ENCODE data around the gene CLTB. TPM values are rescaled to one million over a fixed set of nuclear protein-coding genes. Genes with fewer than 3 reads are reported as not detected.
A peak's percentile ranks its signal among the peaks of the same experiment; 100 is the strongest.

CLTB gene
- total RNA-seq, 1 experiment from 2014 or later = 58.6 TPM

DNA sequence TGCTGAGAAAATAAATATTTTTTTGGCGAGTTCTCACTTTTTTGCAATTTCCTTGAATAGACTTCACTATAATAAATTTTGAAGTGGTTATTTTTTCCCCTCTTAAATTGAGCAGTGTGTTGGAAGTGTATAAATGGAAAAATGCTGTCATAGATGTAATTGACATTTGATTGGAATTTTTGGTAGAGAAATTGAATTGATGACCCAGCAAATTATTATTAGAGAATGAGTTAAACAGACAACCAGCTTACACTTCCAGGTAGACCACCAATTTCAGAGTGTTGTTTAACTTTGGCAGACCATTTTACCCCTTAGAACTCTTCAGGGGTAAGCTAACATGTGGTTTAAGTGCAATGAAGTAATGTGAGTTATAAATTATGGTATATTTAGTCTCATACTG is 33.7 kb upstream of the CLTB start:
- Histone ChIP-seq H3K4me1 (ENCODE audit: control insufficient read depth in 1 of 2, insufficient read depth in 2 of 2, low read length in 2 of 2) (peaks cover 4 to 21% of the 10 kb centered on the region in 2 experiments; a peak in 3 of 4 replicates), H3K27me3 (ENCODE audit: insufficient read depth, low read length) (no peaks in the 10 kb centered on the region), H2AFZ (ENCODE audit: low read depth, low read length, poor library complexity, severe bottlenecking) (no peak overlapping the region), H3K9ac (ENCODE audit: low read length) (no peak overlapping the region), H3K79me2 (ENCODE audit: insufficient read depth, low read length) (peaks cover 67% of the 10 kb centered on the region), H3K9me2 (ENCODE audit: insufficient read depth) (no peaks in the 10 kb centered on the region), H4K20me1 (ENCODE audit: insufficient read depth) (no peaks in the 10 kb centered on the region), H3K4me3 (replicated peaks in 1 of 2; ENCODE audit: low read depth in 1 of 2, low read length in 2 of 2) (no peak overlapping the region), H3K27ac (ENCODE audit: low read depth, low read length) (no peak overlapping the region), H3K9me3 (ENCODE audit: control insufficient read depth in 1 of 2, insufficient read depth in 1 of 2, low read depth in 1 of 2, low read length in 2 of 2) (no peaks in the 10 kb centered on the region), H3K36me3 (ENCODE audit: control insufficient read depth in 1 of 2, insufficient read depth in 2 of 2, low read length in 2 of 2) (peaks cover 9 to 14% of the 10 kb centered on the region in 2 experiments), H3K4me2 (ENCODE audit: low read length) (peak overlapping the region; percentile 93; the same call in 1 of the 2 replicates)
- no peak for DNase-seq (ENCODE audit: low read depth, low spot score)
- BruUV-seq (replicated peaks) = no TSS peak
- intact Hi-C loops (cut with micrococcal nuclease) = no loop called here
- ChIA-PET RAD21 (ENCODE audit: low non-redundant PET in 1 of 2, low total read pairs in 2 of 2, uncharacterized antibody in 2 of 2, unreplicated experiment in 2 of 2) (no interaction called here), POLR2A (no interaction called here), CTCF (no interaction called here)
- no peak for TF ChIP-seq ZNF274 (IDR thresholded peaks at IDR 0.05; ENCODE audit: low read depth, low read length)
- no peak for TF ChIP-seq EZH2 (IDR thresholded peaks at IDR 0.05)
- TF ChIP-seq CBX3 (IDR thresholded peaks at IDR 0.05; ENCODE audit: low read depth) = no peak
- TF ChIP-seq, protein P1, sequence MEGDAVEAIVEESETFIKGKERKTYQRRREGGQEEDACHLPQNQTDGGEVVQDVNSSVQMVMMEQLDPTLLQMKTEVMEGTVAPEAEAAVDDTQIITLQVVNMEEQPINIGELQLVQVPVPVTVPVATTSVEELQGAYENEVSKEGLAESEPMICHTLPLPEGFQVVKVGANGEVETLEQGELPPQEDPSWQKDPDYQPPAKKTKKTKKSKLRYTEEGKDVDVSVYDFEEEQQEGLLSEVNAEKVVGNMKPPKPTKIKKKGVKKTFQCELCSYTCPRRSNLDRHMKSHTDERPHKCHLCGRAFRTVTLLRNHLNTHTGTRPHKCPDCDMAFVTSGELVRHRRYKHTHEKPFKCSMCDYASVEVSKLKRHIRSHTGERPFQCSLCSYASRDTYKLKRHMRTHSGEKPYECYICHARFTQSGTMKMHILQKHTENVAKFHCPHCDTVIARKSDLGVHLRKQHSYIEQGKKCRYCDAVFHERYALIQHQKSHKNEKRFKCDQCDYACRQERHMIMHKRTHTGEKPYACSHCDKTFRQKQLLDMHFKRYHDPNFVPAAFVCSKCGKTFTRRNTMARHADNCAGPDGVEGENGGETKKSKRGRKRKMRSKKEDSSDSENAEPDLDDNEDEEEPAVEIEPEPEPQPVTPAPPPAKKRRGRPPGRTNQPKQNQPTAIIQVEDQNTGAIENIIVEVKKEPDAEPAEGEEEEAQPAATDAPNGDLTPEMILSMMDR (IDR thresholded peaks at IDR 0.05 in 2 of 3, conservative IDR thresholded peaks at IDR 0.05 in 1 of 3; ENCODE audit: borderline replicate concordance in 1 of 3, insufficient read depth in 1 of 3, low read depth in 2 of 3, low read length in 2 of 3) = no peak
- no peak for ATAC-seq

- Histone ChIP-seq H3K27ac (ENCODE audit: low read depth, low read length) (peak within 1 kb of the TSS; percentile 80), H3K9me3 (ENCODE audit: control insufficient read depth in 1 of 2, insufficient read depth in 1 of 2, low read depth in 1 of 2, low read length in 2 of 2) (no peaks in the 10 kb centered on the region), H3K36me3 (ENCODE audit: control insufficient read depth in 1 of 2, insufficient read depth in 2 of 2, low read length in 2 of 2) (peaks cover 3 to 9% of the 10 kb centered on the region in 2 experiments), H4K20me1 (ENCODE audit: insufficient read depth) (no peaks in the 10 kb centered on the region), H3K79me2 (ENCODE audit: insufficient read depth, low read length) (peaks cover 47% of the 10 kb centered on the region), H2AFZ (ENCODE audit: low read depth, low read length, poor library complexity, severe bottlenecking) (peak within 1 kb of the TSS; percentile 46), H3K9me2 (ENCODE audit: insufficient read depth) (no peaks in the 10 kb centered on the region), H3K4me3 (replicated peaks in 1 of 2; ENCODE audit: low read depth in 1 of 2, low read length in 2 of 2) (peak within 1 kb of the TSS; percentile 96), H3K9ac (ENCODE audit: low read length) (peak within 1 kb of the TSS; percentile 99), H3K27me3 (ENCODE audit: insufficient read depth, low read length) (no peaks in the 10 kb centered on the region), H3K4me2 (ENCODE audit: low read length) (peak within 1 kb of the TSS; percentile 93), H3K4me1 (ENCODE audit: control insufficient read depth in 1 of 2, insufficient read depth in 2 of 2, low read length in 2 of 2) (peaks cover 4 to 21% of the 10 kb centered on the region in 2 experiments; a peak in 3 of 4 replicates)
- no TSS peak for BruUV-seq (replicated peaks)
- intact Hi-C loops (cut with micrococcal nuclease) = loop anchor here (1.0 to 5.0 kb wide), 2 partner anchors 32 to 89 kb away; partner anchors contain the start of genes CLTB and RNF44
- DNase-seq (ENCODE audit: low read depth, low spot score) = peak; percentile 97
- ChIA-PET RAD21 (ENCODE audit: low non-redundant PET in 1 of 2, low total read pairs in 2 of 2, uncharacterized antibody in 2 of 2, unreplicated experiment in 2 of 2) (no interaction called here), POLR2A (interaction anchor here (0.6 to 0.7 kb wide), 2 partner anchors 79 to 90 kb away, joined by 3 read pairs; no protein-coding TSS in a partner anchor), CTCF (interaction anchor here (1.3 to 1.9 kb wide), 4 partner anchors 10 to 729 kb away, joined by 3 to 7 read pairs (median 5); partner anchors contain the start of gene CLTB)
- ATAC-seq = peak; percentile 94
- TF ChIP-seq JUND (IDR thresholded peaks at IDR 0.05) (no peak), FOSL1 (IDR thresholded peaks at IDR 0.05; ENCODE audit: low read depth) (no peak), SP1 (IDR thresholded peaks at IDR 0.05; ENCODE audit: low read depth) (no peak), POLR2A (IDR thresholded peaks at IDR 0.05; ENCODE audit: borderline replicate concordance, extremely low read depth, insufficient read depth, insufficient read length) (peak; percentile 56), EZH2 (IDR thresholded peaks at IDR 0.05) (no peak), CBX3 (IDR thresholded peaks at IDR 0.05; ENCODE audit: low read depth) (no peak), POLR2AphosphoS5 (IDR thresholded peaks at IDR 0.05; ENCODE audit: low read depth, low read length) (peak; percentile 89), SRF (IDR thresholded peaks at IDR 0.05; ENCODE audit: low read depth) (no peak), YY1 (IDR thresholded peaks at IDR 0.05; ENCODE audit: extremely low read depth, insufficient replicate concordance, low read depth, low read length) (peak; percentile 96), ELF1 (IDR thresholded peaks at IDR 0.05; ENCODE audit: borderline replicate concordance, low read depth) (peak; percentile 62; the same call in 1 of the 2 replicates), ZNF274 (IDR thresholded peaks at IDR 0.05; ENCODE audit: low read depth, low read length) (no peak), ATF3 (IDR thresholded peaks at IDR 0.05) (no peak)
- TF ChIP-seq, protein P2, sequence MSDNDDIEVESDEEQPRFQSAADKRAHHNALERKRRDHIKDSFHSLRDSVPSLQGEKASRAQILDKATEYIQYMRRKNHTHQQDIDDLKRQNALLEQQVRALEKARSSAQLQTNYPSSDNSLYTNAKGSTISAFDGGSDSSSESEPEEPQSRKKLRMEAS (IDR thresholded peaks at IDR 0.05) = no peak
- TF ChIP-seq, protein P1 (IDR thresholded peaks at IDR 0.05 in 2 of 3, conservative IDR thresholded peaks at IDR 0.05 in 1 of 3; ENCODE audit: borderline replicate concordance in 1 of 3, insufficient read depth in 1 of 3, low read depth in 2 of 3, low read length in 2 of 3) = peak; percentile 88 to 98 (median 95)
Observed at GRCh38 chr5:176447978-176448608, 31.8 kb upstream of the CLTB start, which contains the start of gene FAF2. Gene FAF2, plus strand, starts transcription at chr5:176448385. Its CDS starts 23 bp downstream, at chr5:176448408.
